ENCODE results near the gene FKBP3.

- TF ChIP-seq CTCF (IDR thresholded peaks at IDR 0.05; ENCODE audit: insufficient read depth, low read length, poor library complexity, severe bottlenecking) (no peak), EZH2phosphoT487 (conservative IDR thresholded peaks at IDR 0.05; ENCODE audit: low read length) (no peak)
Observed at GRCh38 chr14:45103806-45104205, 30.5 kb downstream of the FKBP3 start.

Measured in SU-DHL-6 (cell line).